SK-N-SH (cell line): ENCODE results near the gene SYCN. TPM values are rescaled to one million over a fixed set of nuclear protein-coding genes. Genes with fewer than 3 reads are reported as not detected.

ENCODE experiments used
- CTCF ChIA-PET: fragments of 300-600, 350-600 bp; formaldehyde crosslinking; extraction: SDS; loops from one replicate; lab custom pipeline; 2021; lab: Yijun Ruan, JAX
- POLR2A ChIA-PET: fragments of 350-600 bp; sonication (Branson Sonifier 250); formaldehyde crosslinking; extraction: SDS; loops from one replicate; lab custom pipeline; 2020; ENCODE audit warnings: antibody characterized with exemption, inconsistent platforms; lab: Yijun Ruan, JAX
- DNase-seq: peaks from one replicate; pipeline ENCODE4 v3.0.0; 2012
- H2AFZ ChIP-seq: fragments of 200-600 bp; sonication (generic); 2 replicates; pipeline ENCODE4 v1.8.1; 2016; ENCODE audit warnings: antibody characterized with exemption, mild to moderate bottlenecking, low read depth
- H3F3A ChIP-seq: fragments of 200-600 bp; sonication (generic); replicated peaks from 2 replicates; pipeline ENCODE3; 2016; ENCODE audit warnings: antibody characterized with exemption, mild to moderate bottlenecking; ENCODE audit not compliant: insufficient read depth
- H3K27ac ChIP-seq, 2 experiments: fragments of 200-500 bp in 1 of 2; fragments of 200-600 bp in 1 of 2; sonication (Bioruptor generic) in 1 of 2; sonication (generic), shearing (Covaris generic) in 1 of 2; 2 replicates each; pipeline versions ENCODE4 v1.5.1 to v1.6.1; 2014 to 2016; ENCODE audit warnings: low read depth in 2 of 2, inconsistent platforms in 1 of 2, low read length in 1 of 2, mild to moderate bottlenecking in 1 of 2, mixed read lengths in 1 of 2
- H3K27me3 ChIP-seq: fragments of 200-600 bp; sonication (generic), shearing (Covaris generic); 2 replicates; pipeline ENCODE4 v1.6.1; 2016; ENCODE audit warnings: mixed run types; ENCODE audit not compliant: insufficient read depth
- H3K36me3 ChIP-seq, 2 experiments: fragments of 200-500 bp in 1 of 2; fragments of 200-600 bp in 1 of 2; sonication (Bioruptor generic) in 1 of 2; sonication (generic) in 1 of 2; replicated peaks in 1 of 2; 2 replicates each; pipeline versions ENCODE3 to v1.5.1; 2014 to 2016; ENCODE audit warnings: low read length in 1 of 2, mild to moderate bottlenecking in 1 of 2; ENCODE audit not compliant: insufficient read depth in 2 of 2, control insufficient read depth in 1 of 2
- H3K4me1 ChIP-seq, 2 experiments: fragments of 200-500 bp in 1 of 2; fragments of 200-600 bp in 1 of 2; sonication (Bioruptor generic) in 1 of 2; sonication (generic), shearing (Covaris generic) in 1 of 2; 2 replicates each; pipeline versions ENCODE4 v1.5.1 to v1.6.1; 2014 to 2016; ENCODE audit warnings: low read depth in 1 of 2, low read length in 1 of 2, mixed run types in 1 of 2; ENCODE audit not compliant: insufficient read depth in 2 of 2, control insufficient read depth in 1 of 2
- H3K4me2 ChIP-seq: fragments of 200-600 bp; sonication (generic), shearing (Covaris generic); 2 replicates; pipeline ENCODE4 v1.6.1; 2017; ENCODE audit warnings: mixed run types
- H3K4me3 ChIP-seq, 2 experiments: fragments of 200-500 bp in 1 of 2; fragments of 200-600 bp in 1 of 2; sonication (Bioruptor generic) in 1 of 2; sonication (generic), shearing (Covaris generic) in 1 of 2; 2 replicates each; pipeline versions ENCODE4 v1.5.1 to v1.8.1; 2014 to 2016; ENCODE audit warnings: low read depth in 2 of 2, inconsistent platforms in 1 of 2, low read length in 1 of 2, mild to moderate bottlenecking in 1 of 2, mixed read lengths in 1 of 2, moderate library complexity in 1 of 2
- H3K79me2 ChIP-seq: fragments of 200-600 bp; sonication (generic); 2 replicates; pipeline ENCODE4 v1.8.1; 2017; ENCODE audit warnings: mild to moderate bottlenecking; ENCODE audit not compliant: insufficient read depth
- H3K9ac ChIP-seq: fragments of 200-600 bp; sonication (generic); 2 replicates; pipeline ENCODE4 v1.6.1; 2017; ENCODE audit warnings: mixed run types
- H3K9me2 ChIP-seq: fragments of 200-600 bp; sonication (generic); 2 replicates; pipeline ENCODE4 v1.6.1; 2017; ENCODE audit warnings: mixed run types
- H3K9me3 ChIP-seq: fragments of 200-600 bp; sonication (generic); 2 replicates; pipeline ENCODE4 v1.6.1; 2017; ENCODE audit warnings: mixed run types, mild to moderate bottlenecking, moderate library complexity
- H4K20me1 ChIP-seq: fragments of 200-600 bp; sonication (generic); 2 replicates; pipeline ENCODE4 v1.6.1; 2017; ENCODE audit warnings: mild to moderate bottlenecking, mixed run types; ENCODE audit not compliant: insufficient read depth
- CHD2 ChIP-seq: fragments of 150-350 bp; IDR thresholded peaks from 2 replicates; pipeline ENCODE4 v1.6.1; 2018; ENCODE audit warnings: low read length; ENCODE audit not compliant: partially characterized antibody
- EZH2phosphoT487 ChIP-seq: fragments of 200-600 bp; sonication (generic); IDR thresholded peaks from 2 replicates; pipeline ENCODE4 v1.6.1; 2017; ENCODE audit warnings: low read depth, mixed run types, mild to moderate bottlenecking, antibody characterized with exemption, moderate library complexity, borderline replicate concordance
- FOSL2 ChIP-seq: IDR thresholded peaks from 2 replicates; pipeline ENCODE4 v1.4.0; 2012; ENCODE audit warnings: low read depth, mild to moderate bottlenecking, moderate library complexity, borderline replicate concordance
- FOXJ3 ChIP-seq: sonication (generic); formaldehyde crosslinking; IDR thresholded peaks from 2 replicates; pipeline ENCODE4 v1.5.1; 2020; ENCODE audit warnings: mild to moderate bottlenecking, missing genetic modification reagents
- FOXM1 ChIP-seq: IDR thresholded peaks from 2 replicates; pipeline ENCODE4 v1.4.0; 2012; ENCODE audit warnings: low read depth, mild to moderate bottlenecking
- JUND ChIP-seq: IDR thresholded peaks from 2 replicates; pipeline ENCODE4 v1.4.0; 2012
- RAD21 ChIP-seq: IDR thresholded peaks from 2 replicates; pipeline ENCODE4 v1.6.1; 2012; ENCODE audit warnings: mild to moderate bottlenecking, low read length
- RCOR1 ChIP-seq: fragments of 150-350 bp; IDR thresholded peaks from 2 replicates; pipeline ENCODE4 v1.6.1; 2017; ENCODE audit warnings: antibody characterized with exemption, low read length
- RFX5 ChIP-seq: IDR thresholded peaks from 2 replicates; pipeline ENCODE4 v1.6.1; 2012; ENCODE audit warnings: mild to moderate bottlenecking, improper control_type of control experiment, low read length
- RXRA ChIP-seq: IDR thresholded peaks from 2 replicates; pipeline ENCODE4 v1.4.0; 2012; ENCODE audit warnings: low read depth, mild to moderate bottlenecking, borderline replicate concordance
- SMC3 ChIP-seq: IDR thresholded peaks from 2 replicates; pipeline ENCODE4 v1.6.1; 2012; ENCODE audit warnings: low read depth, low read length, improper control_type of control experiment
- TCF12 ChIP-seq: IDR thresholded peaks from 2 replicates; pipeline ENCODE4 v1.4.0; 2012
- TEAD4 ChIP-seq: IDR thresholded peaks from 2 replicates; pipeline ENCODE4 v1.4.0; 2012; ENCODE audit warnings: mild to moderate bottlenecking, borderline replicate concordance; ENCODE audit not compliant: insufficient read depth
- WGBS: methylation state at CpG from one replicate; pipeline ENCODE4 v1.1.6; 2017; ENCODE audit warnings: low lambda C conversion rate; 5-methylcytosine and 5-hydroxymethylcytosine counted together
- polyA plus RNA-seq, 3 experiments: library from polyadenylated mRNA; depleted of rRNA; stranded (reverse); fragments of >200 nt; gene quantifications; 2 replicates each; pipeline ENCODE4 v1.2.3, GENCODE V29; 2012
- TF ChIP-seq, protein P1 (sequence below): IDR thresholded peaks from 2 replicates; pipeline ENCODE4; 2012
- TF ChIP-seq, protein P2 (sequence below): IDR thresholded peaks from 2 replicates; pipeline ENCODE4 v1.4.0; 2012; ENCODE audit warnings: low read depth, borderline replicate concordance
- TF ChIP-seq, protein P3 (sequence below): IDR thresholded peaks from 2 replicates; pipeline ENCODE4 v1.4.0; 2012; ENCODE audit warnings: low read depth, borderline replicate concordance

SYCN gene
- polyA plus RNA-seq, 1 of the 3 experiments (the other 2 are of a cell fraction), result not detected

DNA sequence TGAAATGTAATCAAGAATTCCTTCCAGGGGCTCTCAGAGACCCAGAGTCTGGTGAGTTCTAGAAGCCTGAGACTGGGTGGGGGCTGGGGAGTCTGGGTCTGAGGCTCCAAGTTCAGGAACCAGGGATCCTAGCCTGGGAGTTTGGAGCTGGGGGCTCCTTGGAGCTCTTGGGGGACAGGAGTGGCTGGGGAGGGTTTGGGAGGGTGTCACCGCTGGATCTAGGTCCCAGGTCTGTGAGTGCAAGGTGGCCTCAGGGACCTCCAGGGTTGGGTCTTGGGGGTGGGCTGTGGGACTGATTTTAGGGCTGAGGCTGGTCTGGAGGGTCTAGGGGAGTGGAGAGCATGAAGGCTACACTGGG is 1.1 kb downstream of the SYCN start:
- no peaks in the 10 kb centered on the region for H3K79me2 ChIP-seq
- TF ChIP-seq, protein P1, sequence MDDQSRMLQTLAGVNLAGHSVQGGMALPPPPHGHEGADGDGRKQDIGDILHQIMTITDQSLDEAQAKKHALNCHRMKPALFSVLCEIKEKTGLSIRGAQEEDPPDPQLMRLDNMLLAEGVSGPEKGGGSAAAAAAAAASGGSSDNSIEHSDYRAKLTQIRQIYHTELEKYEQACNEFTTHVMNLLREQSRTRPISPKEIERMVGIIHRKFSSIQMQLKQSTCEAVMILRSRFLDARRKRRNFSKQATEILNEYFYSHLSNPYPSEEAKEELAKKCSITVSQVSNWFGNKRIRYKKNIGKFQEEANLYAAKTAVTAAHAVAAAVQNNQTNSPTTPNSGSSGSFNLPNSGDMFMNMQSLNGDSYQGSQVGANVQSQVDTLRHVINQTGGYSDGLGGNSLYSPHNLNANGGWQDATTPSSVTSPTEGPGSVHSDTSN, result no peak
- no peak for TF ChIP-seq SMC3
- TF ChIP-seq FOXM1, result no peak
- no peak for TF ChIP-seq JUND
- no peak for TF ChIP-seq FOSL2
- TF ChIP-seq RCOR1, result no peak
- no peak for TF ChIP-seq RFX5
- TF ChIP-seq, protein P2, sequence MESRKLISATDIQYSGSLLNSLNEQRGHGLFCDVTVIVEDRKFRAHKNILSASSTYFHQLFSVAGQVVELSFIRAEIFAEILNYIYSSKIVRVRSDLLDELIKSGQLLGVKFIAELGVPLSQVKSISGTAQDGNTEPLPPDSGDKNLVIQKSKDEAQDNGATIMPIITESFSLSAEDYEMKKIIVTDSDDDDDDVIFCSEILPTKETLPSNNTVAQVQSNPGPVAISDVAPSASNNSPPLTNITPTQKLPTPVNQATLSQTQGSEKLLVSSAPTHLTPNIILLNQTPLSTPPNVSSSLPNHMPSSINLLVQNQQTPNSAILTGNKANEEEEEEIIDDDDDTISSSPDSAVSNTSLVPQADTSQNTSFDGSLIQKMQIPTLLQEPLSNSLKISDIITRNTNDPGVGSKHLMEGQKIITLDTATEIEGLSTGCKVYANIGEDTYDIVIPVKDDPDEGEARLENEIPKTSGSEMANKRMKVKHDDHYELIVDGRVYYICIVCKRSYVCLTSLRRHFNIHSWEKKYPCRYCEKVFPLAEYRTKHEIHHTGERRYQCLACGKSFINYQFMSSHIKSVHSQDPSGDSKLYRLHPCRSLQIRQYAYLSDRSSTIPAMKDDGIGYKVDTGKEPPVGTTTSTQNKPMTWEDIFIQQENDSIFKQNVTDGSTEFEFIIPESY, result no peak
- no peak for TF ChIP-seq RXRA
- no peak for TF ChIP-seq FOXJ3 (CRISPR knock-in tag)
- no peak for TF ChIP-seq RAD21
- TF ChIP-seq TCF12, result no peak
- TF ChIP-seq, protein P3, sequence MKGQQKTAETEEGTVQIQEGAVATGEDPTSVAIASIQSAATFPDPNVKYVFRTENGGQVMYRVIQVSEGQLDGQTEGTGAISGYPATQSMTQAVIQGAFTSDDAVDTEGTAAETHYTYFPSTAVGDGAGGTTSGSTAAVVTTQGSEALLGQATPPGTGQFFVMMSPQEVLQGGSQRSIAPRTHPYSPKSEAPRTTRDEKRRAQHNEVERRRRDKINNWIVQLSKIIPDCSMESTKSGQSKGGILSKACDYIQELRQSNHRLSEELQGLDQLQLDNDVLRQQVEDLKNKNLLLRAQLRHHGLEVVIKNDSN, result no peak
- TF ChIP-seq EZH2phosphoT487, result no peak
- no peak for TF ChIP-seq TEAD4
- H3K36me3 ChIP-seq, result no peaks in the 10 kb centered on the region
- peaks cover 36% of the 10 kb centered on the region for H3K27me3 ChIP-seq
- WGBS, result 100% methylated on average over 1 of the region's 1 CpG
- ChIA-PET CTCF (interaction anchor here (0.9 to 2.1 kb wide), 4 partner anchors 9 to 93 kb away, joined by 4 to 6 read pairs (median 5); no protein-coding TSS in a partner anchor), POLR2A (no interaction called here)
- no peaks in the 10 kb centered on the region for H3K9me3 ChIP-seq
- no peak overlapping the region for H3K9ac ChIP-seq
- no peaks in the 10 kb centered on the region for H3F3A ChIP-seq
- DNase-seq, result no peak
- H3K4me2 ChIP-seq, result no peak overlapping the region
- no peak overlapping the region for H2AFZ ChIP-seq
- H3K27ac ChIP-seq, result no peak overlapping the region
- H4K20me1 ChIP-seq, result no peaks in the 10 kb centered on the region
- H3K4me3 ChIP-seq, result no peak overlapping the region
- H3K4me1 ChIP-seq, result no peaks in the 10 kb centered on the region
- H3K9me2 ChIP-seq, result no peaks in the 10 kb centered on the region

DNA sequence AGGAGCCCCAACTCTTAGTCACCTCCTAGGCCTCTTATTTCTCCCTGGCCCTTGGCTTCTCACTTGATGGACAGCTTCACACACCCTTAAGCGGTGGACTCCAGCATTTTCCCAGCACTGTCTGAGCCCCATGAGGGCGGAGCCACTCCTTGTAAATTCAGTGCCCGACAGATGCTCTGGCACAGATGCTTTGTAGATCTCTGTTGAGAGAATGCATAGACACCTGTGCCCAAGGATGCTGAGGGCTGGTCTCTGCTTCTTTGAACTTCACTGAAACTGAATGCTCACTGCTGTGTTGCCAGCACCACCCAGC is 3.3 kb downstream of the SYCN start:
- CTCF ChIA-PET, result interaction anchor here (1.8 kb wide), 1 partner anchor 79 kb away, joined by 9 read pairs; no protein-coding TSS in a partner anchor

More for the DNA sequence above, 3.3 kb downstream of the SYCN start:
- peaks cover 54% of the 10 kb centered on the region for H3K27me3 ChIP-seq
- TF ChIP-seq CHD2, result no peak
- TF ChIP-seq TCF12, result no peak
- TF ChIP-seq FOXM1, result no peak
- no peak for TF ChIP-seq RAD21
- peaks cover 0 to 3% of the 10 kb centered on the region in 2 experiments; a peak in 1 of 4 replicates for H3K4me1 ChIP-seq
- POLR2A ChIA-PET, result no interaction called here
- no peaks in the 10 kb centered on the region for H3K79me2 ChIP-seq
- no peak overlapping the region for H2AFZ ChIP-seq
- WGBS, result 83% methylated on average over 3 of the region's 3 CpGs
- no peak overlapping the region for H3K9ac ChIP-seq
- no peaks in the 10 kb centered on the region for H3K36me3 ChIP-seq
- H3F3A ChIP-seq, result no peaks in the 10 kb centered on the region
- no peak overlapping the region for H3K4me3 ChIP-seq
- H3K9me2 ChIP-seq, result no peaks in the 10 kb centered on the region
- H3K4me2 ChIP-seq, result no peak overlapping the region
- DNase-seq, result no peak
- no peaks in the 10 kb centered on the region for H4K20me1 ChIP-seq
- no peaks in the 10 kb centered on the region for H3K9me3 ChIP-seq
- no peak overlapping the region for H3K27ac ChIP-seq
